LNCAP (cell line): ENCODE measurements around the gene CLEC5A.

Experiments used
- TF ChIP-seq, protein P1 (sequence below): fragments of 450-650 bp; IDR thresholded peaks from 2 replicates; pipeline ENCODE4 v1.5.1; 2017; ENCODE audit warnings: mild to moderate bottlenecking

Gene CLEC5A

DNA sequence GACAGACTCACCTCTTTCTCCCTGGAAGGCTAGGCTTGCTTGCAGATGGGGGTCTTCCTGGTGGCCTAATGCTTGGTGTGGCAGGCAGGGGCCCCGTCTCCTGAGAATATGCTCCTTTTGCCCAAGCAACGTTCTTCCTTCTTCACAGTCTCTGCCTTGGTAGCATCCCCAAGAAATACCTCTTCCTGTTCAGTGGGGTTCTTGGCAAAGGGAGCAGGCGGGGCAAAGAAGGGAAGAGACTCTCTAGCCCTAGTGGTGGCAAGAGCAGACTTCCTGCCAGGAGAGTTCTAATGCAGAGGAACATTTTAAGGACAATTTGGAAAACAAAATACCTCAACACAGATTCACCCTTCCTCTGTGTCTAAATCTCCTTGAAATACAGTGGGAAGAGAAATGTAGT lies at the start of gene CLEC5A:
TSS of gene CLEC5A (minus strand) at position 179 of the 400 bp plus-strand sequence. CDS start 682 bp downstream, outside the sequence.
- TF ChIP-seq, protein P1, sequence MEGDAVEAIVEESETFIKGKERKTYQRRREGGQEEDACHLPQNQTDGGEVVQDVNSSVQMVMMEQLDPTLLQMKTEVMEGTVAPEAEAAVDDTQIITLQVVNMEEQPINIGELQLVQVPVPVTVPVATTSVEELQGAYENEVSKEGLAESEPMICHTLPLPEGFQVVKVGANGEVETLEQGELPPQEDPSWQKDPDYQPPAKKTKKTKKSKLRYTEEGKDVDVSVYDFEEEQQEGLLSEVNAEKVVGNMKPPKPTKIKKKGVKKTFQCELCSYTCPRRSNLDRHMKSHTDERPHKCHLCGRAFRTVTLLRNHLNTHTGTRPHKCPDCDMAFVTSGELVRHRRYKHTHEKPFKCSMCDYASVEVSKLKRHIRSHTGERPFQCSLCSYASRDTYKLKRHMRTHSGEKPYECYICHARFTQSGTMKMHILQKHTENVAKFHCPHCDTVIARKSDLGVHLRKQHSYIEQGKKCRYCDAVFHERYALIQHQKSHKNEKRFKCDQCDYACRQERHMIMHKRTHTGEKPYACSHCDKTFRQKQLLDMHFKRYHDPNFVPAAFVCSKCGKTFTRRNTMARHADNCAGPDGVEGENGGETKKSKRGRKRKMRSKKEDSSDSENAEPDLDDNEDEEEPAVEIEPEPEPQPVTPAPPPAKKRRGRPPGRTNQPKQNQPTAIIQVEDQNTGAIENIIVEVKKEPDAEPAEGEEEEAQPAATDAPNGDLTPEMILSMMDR, result no peak

DNA sequence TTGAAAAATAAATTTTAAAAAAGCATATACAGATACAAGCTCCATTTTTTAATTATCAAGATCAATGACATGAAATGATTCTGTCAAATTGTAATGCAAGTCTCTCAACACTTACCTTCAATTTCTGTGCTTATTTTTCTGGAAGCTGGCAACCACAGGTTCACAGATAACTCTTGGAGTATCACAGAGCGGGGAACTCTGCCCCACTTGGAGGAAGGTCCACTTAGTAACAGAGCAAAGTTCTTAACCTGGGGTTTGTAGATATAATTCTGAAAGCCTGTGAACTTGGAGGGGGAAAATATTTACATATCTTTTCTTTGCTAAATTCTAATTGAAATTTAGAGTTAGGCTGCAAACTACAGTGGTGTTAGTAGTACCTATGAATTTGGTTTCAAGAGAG lies 46.6 kb upstream of the CLEC5A start:
- TF ChIP-seq, protein P1, result no peak

DNA sequence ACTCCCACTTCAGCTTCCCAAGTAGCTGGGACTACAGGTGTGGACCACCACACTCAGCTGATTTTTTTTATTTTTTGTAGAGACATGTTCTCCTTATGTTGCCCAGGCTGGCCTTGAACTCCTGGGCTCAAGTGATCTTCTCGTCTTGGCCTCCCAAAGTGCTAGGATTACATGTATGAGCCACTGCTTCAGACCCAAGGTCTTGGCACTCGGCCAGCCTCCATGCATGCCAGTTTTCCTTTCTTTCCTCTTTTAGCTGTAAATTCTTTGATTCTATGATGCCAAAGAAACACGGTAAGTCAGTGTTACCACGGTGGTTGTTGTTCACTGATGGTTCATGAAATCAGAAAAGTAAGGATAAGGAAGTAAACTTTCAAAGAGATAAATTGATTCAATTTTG lies 45.9 kb upstream of the CLEC5A start:
- TF ChIP-seq, protein P1, result no peak

DNA sequence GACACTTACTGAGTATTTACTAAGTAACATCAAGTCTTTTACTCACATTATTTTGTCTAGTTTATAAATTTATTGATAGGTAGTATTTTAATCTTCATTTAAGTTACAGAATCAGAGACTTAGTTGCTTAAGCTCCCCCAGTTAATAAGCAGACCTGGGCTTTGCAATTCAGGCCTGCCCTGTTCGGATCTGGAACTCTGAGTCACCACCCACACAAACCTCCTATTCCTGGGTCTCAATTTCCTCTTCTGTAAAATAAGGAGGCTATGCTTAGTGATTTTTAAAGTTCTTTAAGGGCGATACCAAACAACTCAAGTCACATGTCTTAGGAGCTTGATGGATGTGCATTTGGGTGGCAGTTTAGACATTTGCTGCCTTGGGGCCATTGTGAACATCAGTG lies 45.4 kb upstream of the CLEC5A start:
- TF ChIP-seq, protein P1, result no peak

DNA sequence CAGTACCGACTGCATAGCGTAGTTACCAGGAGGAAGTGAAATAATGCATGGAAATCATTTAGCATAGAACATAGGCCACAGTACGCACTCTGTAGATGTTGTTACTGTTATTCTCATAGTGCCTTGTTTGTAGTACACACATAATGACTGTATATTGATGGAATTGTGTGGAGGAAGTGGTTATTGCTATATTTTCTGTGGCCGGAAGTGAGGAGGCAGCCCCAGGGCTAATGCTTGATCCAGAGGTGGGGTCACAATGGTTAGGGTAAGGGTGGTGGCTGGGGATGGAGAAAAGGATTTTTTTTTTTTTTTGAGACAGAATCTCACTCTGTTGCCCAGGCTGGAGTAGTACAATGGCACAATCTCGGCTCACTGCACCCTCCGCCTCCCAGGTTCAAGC lies 44.4 kb upstream of the CLEC5A start:
- TF ChIP-seq, protein P1, result no peak

DNA sequence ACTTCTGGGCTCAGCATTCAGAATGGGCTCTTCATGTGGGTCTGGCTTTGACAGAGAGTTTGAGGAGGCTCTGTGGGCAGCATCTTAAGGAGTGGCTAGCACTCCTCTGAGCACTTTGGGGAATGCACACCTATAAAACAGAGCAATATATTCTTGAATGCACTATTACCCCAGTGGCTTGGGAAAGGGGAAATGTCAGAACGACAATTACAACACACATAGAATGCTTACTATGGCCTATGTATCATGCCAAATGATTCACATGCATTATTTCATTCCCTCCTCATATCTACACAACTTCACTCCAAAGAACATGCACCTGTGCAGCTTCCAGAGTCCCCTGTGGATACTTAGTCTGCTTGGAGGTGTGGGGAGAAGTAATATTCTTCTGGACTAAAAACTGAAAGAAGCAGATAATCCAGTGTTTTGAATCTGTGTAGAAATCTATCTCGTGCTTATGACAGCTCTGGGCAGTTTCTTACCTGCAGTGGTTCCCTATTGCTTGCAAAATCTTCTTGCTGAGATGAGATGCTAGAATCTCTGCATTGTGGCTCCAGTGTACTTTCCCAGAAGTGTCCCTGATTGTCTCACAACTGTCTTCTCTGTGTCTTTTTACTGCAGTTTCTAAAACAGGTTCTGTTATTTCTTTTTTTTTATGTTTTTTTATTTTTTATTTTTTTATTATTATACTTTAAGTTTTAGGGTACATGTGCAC lies 43.4 kb upstream of the CLEC5A start:
- TF ChIP-seq, protein P1, result no peak

DNA sequence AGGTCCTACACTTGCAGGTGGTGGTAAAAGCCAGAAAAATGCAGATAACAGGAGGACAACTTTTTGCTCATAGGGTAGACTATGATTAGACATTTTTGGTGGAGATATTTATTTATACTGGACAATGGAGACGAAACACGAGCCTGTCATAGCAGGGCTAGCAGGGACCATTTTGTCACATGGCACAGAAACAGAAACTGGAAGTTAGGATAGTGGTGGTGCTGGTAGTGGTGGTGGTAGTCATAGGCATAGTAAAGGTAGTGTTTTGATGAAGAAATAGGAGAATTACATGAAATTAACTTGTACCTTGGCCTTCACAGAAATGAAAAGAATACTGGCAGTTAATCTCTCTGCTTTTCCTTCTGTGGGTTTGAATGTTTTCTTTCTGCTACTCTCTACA lies 40.1 kb upstream of the CLEC5A start:
- TF ChIP-seq, protein P1, result no peak

DNA sequence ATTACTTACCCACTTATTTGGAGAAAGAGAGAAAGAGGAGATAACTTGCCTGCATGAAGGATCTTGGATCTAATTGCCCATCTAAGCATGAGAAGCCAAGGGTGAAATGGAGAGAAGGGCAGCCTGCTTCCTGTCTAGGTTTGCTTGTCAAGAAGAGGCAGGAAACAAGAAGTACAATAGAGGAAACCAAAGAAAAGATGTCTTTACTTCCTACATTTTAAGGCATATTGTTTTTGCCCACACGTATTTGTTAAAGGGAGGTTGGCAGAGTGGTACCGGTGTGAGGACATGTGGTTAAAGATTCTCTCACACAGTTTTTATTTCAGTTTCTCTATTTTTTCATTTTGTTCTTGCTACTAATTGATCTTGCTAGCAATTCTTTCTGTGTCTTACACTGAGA lies 32.8 kb upstream of the CLEC5A start:
- TF ChIP-seq, protein P1, result no peak
